HCT116 (cell line): ENCODE measurements around the gene RABGEF1.

Experiments used
- POLR2A ChIP-seq: IDR thresholded peaks from 2 replicates; pipeline ENCODE4 v1.7.0; 2011; ENCODE audit warnings: borderline replicate concordance; ENCODE audit not compliant: insufficient read depth, insufficient read length; ENCODE audit errors: extremely low read depth
- YY1 ChIP-seq: IDR thresholded peaks from 2 replicates; pipeline ENCODE4 v1.6.1; 2011; ENCODE audit warnings: low read length, low read depth, moderate library complexity, mild to moderate bottlenecking; ENCODE audit not compliant: insufficient replicate concordance; ENCODE audit errors: extremely low read depth
- TF ChIP-seq, protein P1 (sequence below), 3 experiments: fragments of 200-600 bp in 1 of 3; sonication (generic) in 1 of 3; IDR thresholded peaks in 2 of 3; conservative IDR thresholded peaks in 1 of 3; 2 replicates each; pipeline ENCODE4 v1.5.1; 2012 to 2017; ENCODE audit warnings: low read depth in 2 of 3, low read length in 2 of 3, antibody characterized with exemption in 1 of 3, borderline replicate concordance in 1 of 3, control low read depth in 1 of 3, mild to moderate bottlenecking in 1 of 3, mixed read lengths in 1 of 3, mixed run types in 1 of 3, moderate library complexity in 1 of 3; ENCODE audit not compliant: insufficient read depth in 1 of 3
- TF ChIP-seq, protein P2 (sequence below): IDR thresholded peaks from 2 replicates; pipeline ENCODE4 v1.6.1; 2011; ENCODE audit warnings: mild to moderate bottlenecking, low read length, moderate library complexity; ENCODE audit not compliant: insufficient replicate concordance; ENCODE audit errors: extremely low read depth

DNA sequence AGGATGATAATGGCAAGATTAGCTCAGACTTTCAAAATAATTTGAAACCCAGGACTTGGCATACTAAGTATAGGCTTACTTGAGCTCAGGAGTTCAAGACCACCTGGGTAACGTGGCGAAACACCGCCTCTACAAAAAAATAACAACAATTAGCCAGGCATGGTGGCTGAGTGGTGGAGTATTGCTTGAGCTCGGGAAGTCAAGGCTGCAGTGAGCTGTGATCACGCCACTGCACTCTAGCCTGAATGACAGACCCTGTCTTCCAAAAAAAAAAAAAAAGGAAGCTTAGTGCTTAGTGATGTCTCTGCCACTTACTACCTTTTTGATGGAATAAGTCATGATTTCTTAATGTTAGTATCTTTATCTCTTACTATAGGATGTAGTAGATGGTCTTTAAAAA is 25.5 kb downstream of the RABGEF1 start:
- TF ChIP-seq, protein P1, sequence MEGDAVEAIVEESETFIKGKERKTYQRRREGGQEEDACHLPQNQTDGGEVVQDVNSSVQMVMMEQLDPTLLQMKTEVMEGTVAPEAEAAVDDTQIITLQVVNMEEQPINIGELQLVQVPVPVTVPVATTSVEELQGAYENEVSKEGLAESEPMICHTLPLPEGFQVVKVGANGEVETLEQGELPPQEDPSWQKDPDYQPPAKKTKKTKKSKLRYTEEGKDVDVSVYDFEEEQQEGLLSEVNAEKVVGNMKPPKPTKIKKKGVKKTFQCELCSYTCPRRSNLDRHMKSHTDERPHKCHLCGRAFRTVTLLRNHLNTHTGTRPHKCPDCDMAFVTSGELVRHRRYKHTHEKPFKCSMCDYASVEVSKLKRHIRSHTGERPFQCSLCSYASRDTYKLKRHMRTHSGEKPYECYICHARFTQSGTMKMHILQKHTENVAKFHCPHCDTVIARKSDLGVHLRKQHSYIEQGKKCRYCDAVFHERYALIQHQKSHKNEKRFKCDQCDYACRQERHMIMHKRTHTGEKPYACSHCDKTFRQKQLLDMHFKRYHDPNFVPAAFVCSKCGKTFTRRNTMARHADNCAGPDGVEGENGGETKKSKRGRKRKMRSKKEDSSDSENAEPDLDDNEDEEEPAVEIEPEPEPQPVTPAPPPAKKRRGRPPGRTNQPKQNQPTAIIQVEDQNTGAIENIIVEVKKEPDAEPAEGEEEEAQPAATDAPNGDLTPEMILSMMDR (IDR thresholded peaks at IDR 0.05 in 2 of 3, conservative IDR thresholded peaks at IDR 0.05 in 1 of 3; ENCODE audit: borderline replicate concordance in 1 of 3, insufficient read depth in 1 of 3, low read depth in 2 of 3, low read length in 2 of 3) = no peak
- TF ChIP-seq YY1 = no peak
- TF ChIP-seq, protein P2, sequence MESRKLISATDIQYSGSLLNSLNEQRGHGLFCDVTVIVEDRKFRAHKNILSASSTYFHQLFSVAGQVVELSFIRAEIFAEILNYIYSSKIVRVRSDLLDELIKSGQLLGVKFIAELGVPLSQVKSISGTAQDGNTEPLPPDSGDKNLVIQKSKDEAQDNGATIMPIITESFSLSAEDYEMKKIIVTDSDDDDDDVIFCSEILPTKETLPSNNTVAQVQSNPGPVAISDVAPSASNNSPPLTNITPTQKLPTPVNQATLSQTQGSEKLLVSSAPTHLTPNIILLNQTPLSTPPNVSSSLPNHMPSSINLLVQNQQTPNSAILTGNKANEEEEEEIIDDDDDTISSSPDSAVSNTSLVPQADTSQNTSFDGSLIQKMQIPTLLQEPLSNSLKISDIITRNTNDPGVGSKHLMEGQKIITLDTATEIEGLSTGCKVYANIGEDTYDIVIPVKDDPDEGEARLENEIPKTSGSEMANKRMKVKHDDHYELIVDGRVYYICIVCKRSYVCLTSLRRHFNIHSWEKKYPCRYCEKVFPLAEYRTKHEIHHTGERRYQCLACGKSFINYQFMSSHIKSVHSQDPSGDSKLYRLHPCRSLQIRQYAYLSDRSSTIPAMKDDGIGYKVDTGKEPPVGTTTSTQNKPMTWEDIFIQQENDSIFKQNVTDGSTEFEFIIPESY = no peak
- no peak for TF ChIP-seq POLR2A
